ENCODE results near the gene SLC25A13.

The SLC25A13 gene

DNA sequence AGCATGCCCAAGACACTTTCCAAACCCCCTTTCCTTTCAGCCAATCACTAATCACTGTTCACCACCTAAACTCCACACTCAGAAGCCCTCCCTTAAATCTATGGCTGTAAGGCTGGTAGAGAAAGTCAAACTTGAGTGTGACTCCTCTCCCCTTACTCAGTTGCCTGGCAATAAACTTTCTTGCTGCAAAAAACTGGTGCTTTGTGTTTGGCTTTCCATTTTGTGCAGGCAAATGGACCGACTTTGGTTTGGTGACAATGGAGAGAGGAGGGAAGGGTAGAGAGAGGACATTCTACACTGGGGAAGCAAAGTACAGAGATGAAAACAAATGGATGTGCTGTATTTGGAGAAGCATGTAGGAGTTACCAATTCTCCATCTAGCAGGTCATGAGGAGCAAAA, 84.9 kb downstream of the SLC25A13 start:
- no peak for DNase-seq

DNA sequence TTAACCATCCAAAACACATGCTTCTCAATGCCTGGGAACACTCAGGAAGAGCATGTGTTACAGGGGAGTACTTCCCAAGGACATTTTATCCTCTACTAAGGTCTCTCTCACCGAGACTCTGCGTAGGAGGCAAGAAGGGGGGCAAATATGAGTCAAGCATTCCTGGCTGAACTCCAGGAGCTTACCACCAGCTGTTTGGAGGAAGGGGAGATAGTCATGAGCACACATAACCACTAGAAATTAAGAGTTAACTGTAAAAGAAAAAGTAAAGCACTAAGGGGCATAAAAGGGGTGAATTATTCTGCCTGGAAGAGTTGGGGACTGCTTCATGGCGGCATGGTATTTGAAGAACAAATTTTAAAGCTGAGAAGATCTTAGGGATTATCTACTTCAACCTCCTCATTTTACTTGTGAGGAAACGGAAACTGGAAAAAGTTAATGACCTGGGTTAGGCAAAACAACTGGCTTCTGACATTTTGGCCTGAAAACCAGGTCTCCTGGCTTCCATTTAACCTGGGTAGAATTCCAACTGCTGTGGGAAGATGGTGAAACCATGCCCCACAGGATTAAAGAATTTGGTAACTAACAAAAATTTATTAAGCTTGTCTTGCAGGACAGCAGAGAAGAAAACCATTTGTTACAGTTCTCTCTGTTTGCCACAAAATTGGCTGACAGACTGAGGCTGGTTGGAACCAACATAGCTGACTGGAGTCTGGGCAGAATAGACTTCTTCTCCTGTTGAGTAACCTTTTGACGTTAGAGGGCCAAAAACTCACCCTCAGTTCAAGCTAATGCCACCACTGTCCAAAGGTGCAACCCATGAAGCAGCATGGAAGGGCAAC, 85.5 kb downstream of the SLC25A13 start:
- DNase-seq, result no peak

GRCh38 chr7:96235281-96235680, 86.6 kb downstream of the SLC25A13 start:
- no peak for DNase-seq

DNA sequence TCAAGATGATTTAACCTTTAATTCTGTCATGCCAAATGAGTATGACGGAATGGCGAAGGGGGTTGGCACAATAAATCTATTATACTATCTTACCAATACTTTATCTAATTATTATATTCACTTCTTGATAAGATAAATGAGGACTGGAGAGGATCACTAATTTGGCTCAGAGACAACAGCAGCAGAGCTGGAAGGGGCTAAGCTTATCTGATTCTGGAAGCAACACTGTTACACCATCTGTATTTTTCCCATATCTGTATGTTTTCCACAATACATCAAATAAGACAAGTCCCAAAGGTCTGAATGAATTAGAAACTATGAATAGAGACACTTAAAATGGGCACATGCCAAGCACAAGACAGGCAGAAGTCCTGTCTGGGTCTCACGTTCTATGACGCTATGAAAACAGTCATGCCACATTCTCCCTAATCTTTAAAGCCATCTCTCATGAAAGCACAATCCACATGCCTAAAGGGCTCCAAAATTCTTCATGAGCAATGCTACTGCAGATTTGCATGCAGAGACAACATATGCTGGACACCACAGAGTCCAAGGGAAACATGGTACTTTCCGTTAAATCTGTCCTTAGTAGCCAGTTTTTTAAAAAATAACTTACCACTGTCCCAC, 88.3 kb downstream of the SLC25A13 start:
- no peak for DNase-seq

DNA sequence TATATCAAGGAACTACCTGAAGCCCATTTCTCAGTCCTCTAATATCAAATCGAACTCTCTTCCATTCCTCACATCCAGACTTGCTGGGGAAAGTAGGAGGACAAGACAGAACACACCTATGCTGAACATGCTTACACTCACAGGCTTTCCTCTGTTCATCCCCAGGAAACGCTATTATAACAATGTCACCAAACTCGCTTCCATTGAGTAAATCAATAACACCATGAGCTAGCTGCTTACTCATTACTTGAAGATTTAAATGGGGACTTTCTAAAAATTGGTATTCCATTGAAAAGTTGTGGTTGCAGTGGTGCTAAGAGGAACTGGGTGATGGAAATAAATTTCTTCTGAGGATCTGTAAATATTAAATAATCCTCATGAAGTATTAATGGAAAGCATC, 88.8 kb downstream of the SLC25A13 start:
- no peak for DNase-seq

DNA sequence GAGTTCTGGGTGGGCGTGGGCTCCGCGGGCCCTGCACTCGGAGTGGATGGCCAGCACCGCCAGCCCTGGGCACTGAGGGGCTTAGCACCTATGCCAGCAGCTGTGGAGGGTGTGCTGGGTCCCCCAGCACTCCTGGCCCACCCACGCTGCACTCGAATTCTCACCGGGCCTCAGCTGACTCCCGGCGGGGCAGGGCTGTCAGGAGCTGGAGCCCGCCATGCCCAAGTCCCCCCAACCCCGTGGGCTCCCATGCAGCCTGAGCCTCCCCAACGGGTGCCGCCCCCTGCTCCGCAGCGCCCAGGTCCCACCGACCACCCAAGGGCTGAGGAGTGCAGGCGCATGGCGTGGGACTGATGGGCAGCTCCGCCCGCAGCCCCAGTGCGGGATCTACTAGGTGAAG, 93.1 kb downstream of the SLC25A13 start:
- DNase-seq, result no peak

DNA sequence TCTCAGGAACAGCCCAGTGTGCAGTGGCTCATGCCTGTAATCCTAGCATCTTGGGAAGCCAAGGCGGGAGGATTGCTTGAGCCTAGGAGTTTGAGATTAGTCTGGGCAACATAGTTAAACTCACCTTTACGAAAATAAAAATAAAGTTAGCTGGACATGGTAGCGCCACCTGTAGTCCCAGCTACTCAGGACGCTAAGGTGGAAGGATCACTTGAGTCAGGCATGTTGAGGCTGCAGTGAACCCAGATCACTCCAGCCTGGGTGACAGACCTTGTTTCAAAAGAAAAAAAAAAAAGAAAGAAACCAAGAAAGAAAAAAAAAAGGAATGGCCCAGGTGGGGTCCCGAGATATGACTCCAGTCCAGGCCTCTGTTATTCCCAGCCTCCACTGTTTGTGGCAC, 96.6 kb downstream of the SLC25A13 start:
- no peak for DNase-seq

GRCh38 chr7:96224685-96225084, 97.2 kb downstream of the SLC25A13 start:
- DNase-seq, result no peak

GRCh38 chr7:96224073-96224472, 97.8 kb downstream of the SLC25A13 start:
- DNase-seq, result no peak

DNA sequence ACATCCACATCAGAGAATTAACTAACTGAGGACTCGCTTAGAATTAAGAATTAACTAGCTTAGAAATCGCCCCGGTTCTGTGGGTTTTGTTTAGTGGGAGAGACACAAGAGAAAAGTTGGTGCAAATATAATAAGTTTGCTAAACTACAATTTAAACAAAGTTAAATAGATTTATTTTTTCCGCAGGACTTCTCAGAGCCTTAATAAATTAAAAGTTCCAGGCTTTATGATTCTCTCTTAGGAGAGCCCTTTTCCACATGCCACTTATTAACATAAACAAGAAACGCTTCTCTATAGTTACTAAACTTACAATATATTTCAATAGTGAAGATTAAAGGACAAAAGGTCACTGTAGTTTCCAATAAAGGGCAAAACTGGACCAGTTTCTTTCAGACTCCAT, 100.0 kb downstream of the SLC25A13 start:
- no peak for DNase-seq

DNA sequence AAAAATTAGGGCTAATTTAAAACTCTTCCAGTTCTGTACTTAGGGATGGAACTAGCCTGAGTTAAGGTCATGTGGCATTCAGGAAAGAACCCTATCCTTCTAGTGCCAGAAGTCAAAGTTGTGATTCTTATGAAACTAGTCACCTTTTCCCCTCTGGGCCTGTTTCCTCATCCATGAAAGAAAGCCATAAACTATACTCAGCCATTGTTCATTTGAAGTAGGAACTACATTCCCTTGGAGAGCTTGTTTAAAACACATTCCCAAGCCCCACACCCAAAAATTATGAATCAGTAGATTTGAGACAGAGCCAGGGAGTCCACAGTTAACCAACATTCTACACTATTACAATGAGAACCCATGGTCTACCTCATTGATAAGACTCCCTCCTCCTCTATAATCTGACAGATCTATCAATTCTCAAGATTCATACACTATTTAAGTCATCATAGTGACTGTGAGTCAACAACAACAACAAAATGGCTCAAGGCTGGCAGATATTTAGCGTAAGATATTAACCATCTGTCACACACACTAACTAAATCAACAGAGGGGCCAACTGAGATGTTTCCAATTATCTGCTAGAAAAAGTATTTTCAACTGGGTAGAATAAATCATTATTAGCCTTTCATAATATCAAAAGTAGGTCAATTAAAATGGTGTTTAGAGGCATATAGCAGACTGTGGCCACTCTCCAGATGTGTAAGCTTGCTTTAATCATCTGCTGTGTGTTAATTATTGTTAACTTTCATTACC, 102.3 kb downstream of the SLC25A13 start:
- no peak for DNase-seq

DNA sequence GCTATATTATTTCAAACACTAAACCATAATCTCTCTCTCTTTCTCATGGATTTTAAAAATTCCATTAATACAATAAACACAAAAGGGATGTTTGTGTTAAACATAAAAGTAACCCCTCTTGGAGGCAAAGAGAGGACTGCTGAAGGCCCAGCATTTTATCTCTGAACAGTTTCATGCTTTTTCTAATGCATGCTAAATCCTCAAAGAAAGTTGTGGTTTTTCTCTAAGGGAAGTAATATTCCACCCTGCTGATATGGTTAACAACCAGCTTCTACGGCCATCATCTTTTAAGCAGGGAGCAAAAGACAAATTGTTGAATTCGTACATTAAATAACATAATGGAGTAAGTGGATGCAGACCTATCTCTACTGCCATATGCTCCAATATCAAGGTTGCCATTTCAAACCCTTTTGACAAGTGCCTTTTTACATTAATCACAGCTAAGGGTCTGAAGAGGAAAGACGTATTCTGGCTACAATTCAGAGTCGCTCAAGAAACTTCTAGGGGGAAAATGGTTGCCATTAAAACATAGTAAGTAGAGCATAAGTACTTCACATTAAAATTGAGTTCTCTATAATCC, 103.1 kb downstream of the SLC25A13 start:
- DNase-seq, result no peak

- no peak for DNase-seq
Measured at GRCh38 chr7:96217147-96217546, 104.8 kb downstream of the SLC25A13 start.

DNA sequence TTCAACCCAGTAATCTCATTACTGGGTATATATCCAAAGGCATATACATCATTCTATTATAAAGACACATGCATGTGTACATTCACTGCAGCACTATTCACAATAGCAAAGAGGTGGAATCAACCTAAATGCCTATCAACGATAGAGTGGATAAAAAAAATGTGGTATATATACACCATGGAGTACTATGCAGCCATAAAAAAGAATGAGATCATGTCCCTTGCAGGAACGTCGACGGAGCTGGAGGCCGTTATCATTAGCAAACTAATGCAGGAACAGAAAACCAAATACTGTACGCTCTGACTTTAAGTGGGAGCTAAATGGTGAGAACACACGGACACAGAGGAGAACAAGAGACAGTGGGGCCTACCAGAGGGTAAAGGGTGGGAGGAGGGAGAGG, 105.5 kb downstream of the SLC25A13 start:
- DNase-seq, result no peak

DNA sequence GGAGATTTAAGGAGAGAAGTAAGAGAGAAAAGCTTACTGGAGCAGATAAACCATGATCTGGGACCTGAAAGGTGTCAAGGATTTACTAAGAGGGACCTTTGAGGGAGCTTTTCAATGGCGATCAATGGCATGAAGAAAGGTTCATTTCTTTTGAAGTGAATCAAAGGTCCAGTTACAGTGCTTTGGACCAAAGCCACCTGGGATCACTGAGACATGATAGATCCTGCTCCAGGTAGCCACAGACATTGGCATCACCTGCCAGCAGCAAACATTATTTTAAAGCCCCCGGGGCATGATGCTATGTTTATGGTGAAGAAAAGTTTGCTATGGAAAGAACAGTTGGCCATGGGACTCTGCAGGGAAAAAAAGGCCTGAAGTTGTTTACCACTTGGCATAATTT, 109.4 kb downstream of the SLC25A13 start:
- no peak for DNase-seq

DNA sequence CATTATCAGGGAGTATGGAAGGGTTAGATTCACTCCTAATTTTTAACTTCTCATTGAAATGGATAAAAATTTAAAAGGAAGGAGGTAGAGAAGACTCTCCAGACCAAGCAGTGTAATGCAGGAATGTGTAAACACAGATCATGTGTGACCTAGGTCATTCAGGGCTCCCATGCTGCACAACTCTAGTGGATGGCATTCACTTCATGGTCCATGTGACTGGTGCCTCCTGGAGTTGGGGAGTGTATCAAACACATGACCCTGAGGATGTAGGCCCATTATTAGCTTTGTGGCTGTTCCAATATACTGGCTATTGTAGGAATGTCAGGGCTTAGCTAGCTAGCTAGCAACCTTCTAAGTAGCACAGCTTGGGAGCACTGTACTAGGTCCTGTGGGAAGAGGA, 109.9 kb downstream of the SLC25A13 start:
- DNase-seq, result no peak

DNA sequence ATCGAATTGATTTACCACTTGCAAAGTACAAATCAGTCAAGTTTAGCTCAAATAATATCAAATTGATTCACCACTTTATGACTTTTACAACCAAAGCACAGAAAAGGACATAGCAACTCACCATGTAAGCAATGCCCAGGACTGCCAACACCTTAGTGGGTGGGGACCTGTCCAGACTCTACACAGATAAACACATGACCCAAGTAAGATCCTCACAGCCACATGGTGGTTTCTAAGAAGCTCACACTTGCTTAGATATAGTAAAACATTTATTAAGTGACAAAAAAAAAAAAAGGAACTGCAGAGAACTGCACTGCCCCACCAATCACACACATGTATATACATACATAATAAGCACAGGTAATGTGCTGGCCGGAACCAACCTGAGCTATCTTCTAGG, 116.2 kb downstream of the SLC25A13 start:
- no peak for DNase-seq

DNA sequence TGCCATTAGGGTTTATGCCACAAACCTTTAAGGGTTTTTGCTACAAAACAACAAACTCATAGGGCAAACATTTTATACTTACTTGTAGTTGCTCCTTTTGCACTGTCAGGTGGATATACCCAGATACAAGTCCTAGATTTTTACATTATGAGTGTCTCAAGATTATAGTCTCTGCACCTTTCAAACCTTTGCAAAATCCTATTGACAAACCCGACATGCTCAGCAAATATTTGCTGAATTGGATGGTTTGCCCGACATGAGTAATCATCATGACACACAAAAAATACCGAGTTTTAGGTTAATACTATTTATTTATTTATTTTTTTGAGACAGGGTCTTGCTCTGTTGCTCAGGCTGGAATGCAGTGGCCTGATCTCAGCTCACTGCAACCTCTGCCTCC, 117.3 kb downstream of the SLC25A13 start:
- DNase-seq, result no peak

- DNase-seq, result no peak
Measured at GRCh38 chr7:96203786-96204185, 118.1 kb downstream of the SLC25A13 start.

- DNase-seq, result no peak
Measured at GRCh38 chr7:96202102-96202501, 119.8 kb downstream of the SLC25A13 start.

DNA sequence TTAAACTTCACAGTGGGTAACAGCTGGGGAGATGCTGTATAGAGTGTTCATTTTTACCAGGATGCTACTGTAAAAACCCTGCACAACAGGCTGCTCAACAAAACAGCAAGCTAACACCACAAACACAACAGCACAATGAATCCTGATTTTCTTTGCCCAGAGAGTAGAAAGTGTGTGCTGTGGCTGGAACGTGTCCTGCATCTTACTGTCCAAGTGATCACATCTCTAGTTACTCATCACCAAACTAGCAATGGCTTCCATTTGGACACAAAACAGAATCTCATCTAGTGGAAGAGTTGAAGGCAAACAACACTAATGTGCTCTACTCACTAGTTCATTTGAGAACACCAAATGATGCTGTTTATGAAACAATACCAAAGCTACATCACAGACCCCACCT, 121.2 kb downstream of the SLC25A13 start:
- DNase-seq, result no peak

GRCh38 chr7:96199421-96199820, 122.5 kb downstream of the SLC25A13 start:
- no peak for DNase-seq

DNA sequence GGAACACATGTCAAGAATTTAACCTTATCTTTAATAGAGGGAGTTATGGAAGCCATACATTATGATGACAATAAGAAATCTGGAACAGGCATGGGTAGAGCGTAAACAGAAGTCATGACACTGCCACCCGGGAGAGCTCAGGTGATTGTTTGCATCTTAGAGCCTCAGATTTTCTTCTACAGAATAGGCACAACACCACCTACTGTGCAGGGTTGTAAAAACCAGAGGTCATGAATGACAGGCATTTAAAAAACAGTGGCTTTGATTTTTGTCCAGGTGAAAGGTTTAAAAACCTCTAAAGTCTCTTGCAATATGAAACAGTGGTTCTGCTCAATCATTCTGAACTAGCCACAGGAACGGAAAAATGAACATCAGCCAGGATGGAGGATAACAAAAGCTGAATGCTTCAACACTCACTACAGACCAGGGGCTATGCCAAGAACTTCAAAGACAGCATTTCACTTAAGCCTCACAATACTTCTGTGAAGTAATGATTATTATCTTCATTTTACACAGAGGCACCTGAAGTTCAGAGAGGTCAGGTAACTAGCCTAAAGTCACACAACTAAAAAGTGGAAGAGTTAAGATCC, 123.8 kb downstream of the SLC25A13 start:
- no peak for DNase-seq

Data from activated CD4-positive, alpha-beta T cell treated with anti-CD3 and anti-CD28 coated beads, Interleukin-2, amount 50 U/mL, for 1 hour (primary cell).